GM18951 (cell line): ENCODE results near the gene FOXL2NB.

Experiments used
- POLR2A ChIP-seq: IDR thresholded peaks from 4 replicates; pipeline ENCODE4 v1.6.1; 2011; ENCODE audit warnings: mild to moderate bottlenecking; ENCODE audit not compliant: insufficient read length, insufficient read depth; ENCODE audit errors: extremely low read depth
- in situ Hi-C: fragments of 300-500 bp; cut with MboI; formaldehyde crosslinking; loops from one replicate; pipeline ENCODE4 v1.12.0; 2022; ENCODE audit warnings: low sequenced_read_pairs, mixed read lengths, inconsistent platforms; ENCODE audit not compliant: unreplicated experiment

Gene FOXL2NB

GRCh38 chr3:138960417-138960852, 13.4 kb downstream of the FOXL2NB start:
- in situ Hi-C loops, result no loop called here
- TF ChIP-seq POLR2A, result no peak

- TF ChIP-seq POLR2A, result no peak
- in situ Hi-C loops, result no loop called here
These were observed 16.0 kb downstream of the FOXL2NB start for GRCh38 chr3:138962854-138963560.

GRCh38 chr3:138964264-138964663, 17.2 kb downstream of the FOXL2NB start:
- TF ChIP-seq POLR2A, result no peak

GRCh38 chr3:138964923-138965322, 17.9 kb downstream of the FOXL2NB start:
- in situ Hi-C loops, result no loop called here
- TF ChIP-seq POLR2A, result no peak

More at GRCh38 chr3:138964264-138964663, 17.2 kb downstream of the FOXL2NB start:
- in situ Hi-C loops, result no loop called here

- in situ Hi-C loops, result no loop called here
- TF ChIP-seq POLR2A, result no peak
These were observed 24.8 kb downstream of the FOXL2NB start for GRCh38 chr3:138971766-138972320.

GRCh38 chr3:138972941-138973340, 25.9 kb downstream of the FOXL2NB start:
- in situ Hi-C loops, result no loop called here
- no peak for TF ChIP-seq POLR2A

GRCh38 chr3:138974462-138974861, 27.4 kb downstream of the FOXL2NB start:
- TF ChIP-seq POLR2A, result no peak
- in situ Hi-C loops, result no loop called here

GRCh38 chr3:138975351-138975750, 28.3 kb downstream of the FOXL2NB start:
- in situ Hi-C loops, result no loop called here
- no peak for TF ChIP-seq POLR2A

- in situ Hi-C loops, result no loop called here
- TF ChIP-seq POLR2A, result no peak
These were observed 29.0 kb downstream of the FOXL2NB start for GRCh38 chr3:138976047-138976446.

GRCh38 chr3:138984816-138985215, 37.8 kb downstream of the FOXL2NB start:
- in situ Hi-C loops, result no loop called here
- TF ChIP-seq POLR2A, result no peak

GRCh38 chr3:138985932-138986331, 38.9 kb downstream of the FOXL2NB start:
- TF ChIP-seq POLR2A, result no peak
- in situ Hi-C loops, result no loop called here

GRCh38 chr3:138987181-138987580, 40.2 kb downstream of the FOXL2NB start:
- in situ Hi-C loops, result no loop called here
- TF ChIP-seq POLR2A, result no peak

- no peak for TF ChIP-seq POLR2A
- in situ Hi-C loops, result no loop called here
These were observed 48.7 kb downstream of the FOXL2NB start for GRCh38 chr3:138995706-138996105.
